HuH-7 (cell line): ENCODE data around the gene NRF1.

Experiments
- DNase-seq: peaks from one replicate; pipeline ENCODE4 v3.0.0; 2011; ENCODE audit warnings: low spot score

NRF1 gene

GRCh38 chr7:129804111-129804889 lies 192.8 kb downstream of the NRF1 start:
- DNase-seq, result no peak

- DNase-seq, result no peak
Measured at GRCh38 chr7:129804890-129805719, 193.6 kb downstream of the NRF1 start.
